HEK293 (cell line): Measurements from ENCODE around the gene FILIP1L.

Experiments used
- CTCF ChIA-PET: fragments of 350-600 bp; formaldehyde crosslinking; extraction: SDS; loops from one replicate; lab custom pipeline; 2021; ENCODE audit warnings: antibody characterized with exemption; lab: Yijun Ruan, JAX
- POLR2A ChIA-PET: fragments of 300-600 bp; formaldehyde crosslinking; extraction: SDS; loops from one replicate; lab custom pipeline; 2020; ENCODE audit warnings: antibody characterized with exemption, inconsistent platforms; lab: Yijun Ruan, JAX
- H3K27ac ChIP-seq: fragments of 200-500 bp; sonication (Bioruptor generic); 2 replicates; pipeline ENCODE4 v1.5.1; 2014; ENCODE audit warnings: low read depth, low read length, control low read depth, inconsistent platforms; ENCODE audit errors: extremely low read depth
- H3K36me3 ChIP-seq, 2 experiments: fragments of 200-500 bp in 1 of 2; sonication (Bioruptor generic) in 1 of 2; 1 replicate in 1 of 2; 2 replicates in 1 of 2; pipeline ENCODE4 v1.5.1; 2014 to 2017; ENCODE audit warnings: inconsistent platforms in 2 of 2, low read length in 2 of 2; ENCODE audit not compliant: control insufficient read depth in 2 of 2, insufficient read depth in 1 of 2
- H3K4me1 ChIP-seq: fragments of 200-500 bp; sonication (Bioruptor generic); 2 replicates; pipeline ENCODE4 v1.5.1; 2014; ENCODE audit warnings: mild to moderate bottlenecking, low read length, inconsistent platforms; ENCODE audit not compliant: control insufficient read depth, insufficient read depth
- H3K4me3 ChIP-seq: 2 replicates; pipeline ENCODE4 v1.5.1; 2011; ENCODE audit warnings: low read depth, mild to moderate bottlenecking, control low read depth, low read length, moderate library complexity
- H3K9me3 ChIP-seq: fragments of 200-500 bp; sonication (Bioruptor generic); 2 replicates; pipeline ENCODE4 v1.5.1; 2014; ENCODE audit warnings: low read depth, low read length, inconsistent platforms; ENCODE audit not compliant: control insufficient read depth, insufficient read depth
- GFI1B ChIP-seq: fragments of 450-650 bp; formaldehyde crosslinking; IDR thresholded peaks from 2 replicates; pipeline ENCODE4 v1.5.1; 2016; ENCODE audit warnings: missing biosample characterization, missing genetic modification characterization
- HIC1 ChIP-seq: fragments of 450-650 bp; formaldehyde crosslinking; IDR thresholded peaks from 2 replicates; pipeline ENCODE4 v1.5.1; 2016; ENCODE audit warnings: missing biosample characterization, missing genetic modification characterization
- INSM2 ChIP-seq: fragments of 450-650 bp; formaldehyde crosslinking; IDR thresholded peaks from 2 replicates; pipeline ENCODE4 v1.5.1; 2016; ENCODE audit warnings: missing biosample characterization, missing genetic modification characterization
- KLF17 ChIP-seq: fragments of 450-650 bp; formaldehyde crosslinking; IDR thresholded peaks from 2 replicates; pipeline ENCODE4 v1.5.1; 2016; ENCODE audit warnings: missing biosample characterization, missing genetic modification characterization
- MEIS1 ChIP-seq: sonication (generic); formaldehyde crosslinking; IDR thresholded peaks from 2 replicates; pipeline ENCODE4 v1.8.1; 2022; ENCODE audit warnings: missing genetic modification reagents, mild to moderate bottlenecking, borderline replicate concordance
- PRDM1 ChIP-seq: fragments of 450-650 bp; formaldehyde crosslinking; IDR thresholded peaks from 2 replicates; pipeline ENCODE4; 2016; ENCODE audit warnings: missing biosample characterization, missing genetic modification characterization
- SP2 ChIP-seq: fragments of 450-650 bp; formaldehyde crosslinking; IDR thresholded peaks from 2 replicates; pipeline ENCODE4 v1.5.1; 2016; ENCODE audit warnings: missing biosample characterization, missing genetic modification characterization
- TSHZ1 ChIP-seq: fragments of 450-650 bp; formaldehyde crosslinking; IDR thresholded peaks from 2 replicates; pipeline ENCODE4 v1.5.1; 2016; ENCODE audit warnings: missing biosample characterization, missing genetic modification characterization, borderline replicate concordance
- WT1 ChIP-seq: fragments of 450-650 bp; formaldehyde crosslinking; IDR thresholded peaks from 2 replicates; pipeline ENCODE4 v1.5.1; 2016; ENCODE audit warnings: missing biosample characterization, missing genetic modification characterization
- ZBTB10 ChIP-seq: fragments of 450-650 bp; formaldehyde crosslinking; IDR thresholded peaks from 2 replicates; pipeline ENCODE4 v1.5.1; 2016; ENCODE audit warnings: missing biosample characterization, missing genetic modification characterization
- ZFP69B ChIP-seq: fragments of 450-650 bp; formaldehyde crosslinking; IDR thresholded peaks from 2 replicates; pipeline ENCODE4 v1.5.1; 2016; ENCODE audit warnings: missing biosample characterization, missing genetic modification characterization
- ZNF175 ChIP-seq: fragments of 450-650 bp; formaldehyde crosslinking; IDR thresholded peaks from 2 replicates; pipeline ENCODE4 v1.5.1; 2016; ENCODE audit warnings: missing biosample characterization, missing genetic modification characterization
- ZNF26 ChIP-seq: fragments of 450-650 bp; formaldehyde crosslinking; IDR thresholded peaks from 2 replicates; pipeline ENCODE4 v1.5.1; 2016; ENCODE audit warnings: missing biosample characterization, missing genetic modification characterization
- ZNF433 ChIP-seq: fragments of 450-650 bp; formaldehyde crosslinking; IDR thresholded peaks from 2 replicates; pipeline ENCODE4 v1.5.1; 2016; ENCODE audit warnings: missing biosample characterization, missing genetic modification characterization, low read depth
- ZNF558 ChIP-seq: fragments of 450-650 bp; formaldehyde crosslinking; IDR thresholded peaks from 2 replicates; pipeline ENCODE4 v1.5.1; 2016; ENCODE audit warnings: missing biosample characterization, missing genetic modification characterization
- ZNF561 ChIP-seq: fragments of 450-650 bp; IDR thresholded peaks from 2 replicates; pipeline ENCODE4 v1.5.1; 2018; ENCODE audit warnings: missing biosample characterization, missing genetic modification characterization, borderline replicate concordance
- ZNF701 ChIP-seq: fragments of 450-650 bp; formaldehyde crosslinking; IDR thresholded peaks from 2 replicates; pipeline ENCODE4 v1.5.1; 2016; ENCODE audit warnings: missing biosample characterization, missing genetic modification characterization
- ZSCAN18 ChIP-seq: fragments of 450-650 bp; formaldehyde crosslinking; IDR thresholded peaks from 2 replicates; pipeline ENCODE4 v1.5.1; 2016; ENCODE audit warnings: missing biosample characterization, missing genetic modification characterization

The FILIP1L gene

GRCh38 chr3:99856437-99857220, 257.7 kb downstream of the FILIP1L start (continued):
- TF ChIP-seq HIC1 (tag by site-specific recombination) = 0 out of 2 replicates have a peak, but pooled peaks have one; percentile 22
- TF ChIP-seq SP2 (tag by site-specific recombination) = no peak
- no peak for TF ChIP-seq PRDM1 (tag by site-specific recombination)
- TF ChIP-seq ZNF26 (tag by site-specific recombination) = no peak
- no peak for TF ChIP-seq ZFP69B (tag by site-specific recombination)
- no peak for TF ChIP-seq ZNF561 (tag by site-specific recombination)
- no peak for TF ChIP-seq ZSCAN18 (tag by site-specific recombination)
- TF ChIP-seq ZNF558 (tag by site-specific recombination) = no peak
- no peak for TF ChIP-seq KLF17 (tag by site-specific recombination)
- TF ChIP-seq ZNF701 (tag by site-specific recombination) = no peak
- no peak for TF ChIP-seq ZNF433 (tag by site-specific recombination)
- TF ChIP-seq, all 188 proteins: peak for 5

GRCh38 chr3:99855900-99856299, 258.4 kb downstream of the FILIP1L start:
- CTCF ChIA-PET = no interaction called here
- Histone ChIP-seq H3K27ac (no peak overlapping the region), H3K36me3 (no peaks in the 10 kb centered on the region), H3K4me3 (no peak overlapping the region), H3K4me1 (peaks cover 9% of the 10 kb centered on the region), H3K9me3 (no peaks in the 10 kb centered on the region)
- POLR2A ChIA-PET = no interaction called here
- TF ChIP-seq ZBTB10 (tag by site-specific recombination) (no peak), WT1 (no peak), MEIS1 (CRISPR knock-in tag) (no peak), INSM2 (no peak), GFI1B (tag by site-specific recombination) (no peak), ZNF175 (tag by site-specific recombination) (no peak), TSHZ1 (no peak)
